H9 (cell line): Measurements from ENCODE around the gene OR5A1. TPM values are rescaled to one million over a fixed set of nuclear protein-coding genes. Genes with fewer than 3 reads are reported as not detected.

Experiments
- DNase-seq: peaks from one replicate; pipeline ENCODE4 v3.0.0-alpha.2; 2017
- H2AFZ ChIP-seq: one replicate; pipeline ENCODE4 v1.6.1; 2013; ENCODE audit warnings: mild to moderate bottlenecking, low read length, control low read depth, moderate library complexity
- H2AK5ac ChIP-seq: 2 replicates; pipeline ENCODE4 v1.6.1; 2013; ENCODE audit warnings: low read length, control low read depth, mixed read lengths; ENCODE audit not compliant: insufficient read length
- H2BK120ac ChIP-seq: one replicate; pipeline ENCODE4 v1.6.1; 2013; ENCODE audit warnings: low read depth, mild to moderate bottlenecking, low read length, control low read depth, inconsistent platforms; ENCODE audit not compliant: poor library complexity, severe bottlenecking
- H2BK12ac ChIP-seq: 2 replicates; pipeline ENCODE4 v1.6.1; 2013; ENCODE audit warnings: low read length, control low read depth, mixed read lengths, low read depth; ENCODE audit not compliant: insufficient read length
- H2BK15ac ChIP-seq: 2 replicates; pipeline ENCODE4 v1.6.1; 2013; ENCODE audit warnings: low read depth, low read length, control low read depth
- H2BK20ac ChIP-seq: one replicate; pipeline ENCODE4 v1.6.1; 2013; ENCODE audit warnings: low read depth, mild to moderate bottlenecking, low read length, control low read depth, inconsistent platforms; ENCODE audit not compliant: poor library complexity, severe bottlenecking
- H2BK5ac ChIP-seq: 2 replicates; pipeline ENCODE4 v1.6.1; 2013; ENCODE audit warnings: low read length, control low read depth, mixed read lengths; ENCODE audit not compliant: insufficient read length
- H3K14ac ChIP-seq: 2 replicates; pipeline ENCODE4 v1.6.1; 2013; ENCODE audit warnings: low read length, control low read depth; ENCODE audit not compliant: insufficient read depth
- H3K18ac ChIP-seq: 2 replicates; pipeline ENCODE4 v1.6.1; 2013; ENCODE audit warnings: low read depth, mild to moderate bottlenecking, mixed read lengths, low read length, control low read depth; ENCODE audit not compliant: insufficient read length
- H3K23ac ChIP-seq: 2 replicates; pipeline ENCODE4 v1.6.1; 2013; ENCODE audit warnings: low read length, control low read depth, mixed read lengths, low read depth; ENCODE audit not compliant: insufficient read length
- H3K23me2 ChIP-seq: 2 replicates; pipeline ENCODE4 v1.6.1; 2013; ENCODE audit warnings: low read depth, mild to moderate bottlenecking, mixed read lengths, low read length, control low read depth; ENCODE audit not compliant: insufficient read length, poor library complexity, severe bottlenecking
- H3K27ac ChIP-seq: 2 replicates; pipeline ENCODE4 v1.5.1; 2013; ENCODE audit warnings: low read length, control low read depth, mixed read lengths, low read depth; ENCODE audit not compliant: insufficient read length
- H3K27me3 ChIP-seq: 2 replicates; pipeline ENCODE4 v1.6.1; 2013; ENCODE audit warnings: low read length, control low read depth, inconsistent platforms; ENCODE audit not compliant: insufficient read depth
- H3K4ac ChIP-seq: 2 replicates; pipeline ENCODE4 v1.6.1; 2013; ENCODE audit warnings: low read depth, mild to moderate bottlenecking, control low read depth, inconsistent platforms, low read length, moderate library complexity
- H3K4me1 ChIP-seq: 2 replicates; pipeline ENCODE4 v1.6.1; 2013; ENCODE audit warnings: low read length, control low read depth, inconsistent platforms; ENCODE audit not compliant: insufficient read depth
- H3K4me2 ChIP-seq: 2 replicates; pipeline ENCODE4 v1.6.1; 2013; ENCODE audit warnings: low read length, control low read depth, mixed read lengths; ENCODE audit not compliant: insufficient read length, insufficient read depth
- H3K56ac ChIP-seq: 2 replicates; pipeline ENCODE4 v1.6.1; 2013; ENCODE audit warnings: low read depth, mild to moderate bottlenecking, mixed read lengths, low read length, control low read depth; ENCODE audit not compliant: insufficient read length
- H3K79me1 ChIP-seq: 2 replicates; pipeline ENCODE4 v1.6.1; 2013; ENCODE audit warnings: low read depth, mild to moderate bottlenecking, moderate library complexity, low read length, control low read depth, inconsistent platforms; ENCODE audit not compliant: insufficient read depth, poor library complexity, severe bottlenecking
- H3K79me2 ChIP-seq: 2 replicates; pipeline ENCODE4 v1.6.1; 2013; ENCODE audit warnings: low read length, control low read depth, inconsistent platforms; ENCODE audit not compliant: insufficient read depth
- H3K9ac ChIP-seq: 2 replicates; pipeline ENCODE4 v1.6.1; 2013; ENCODE audit warnings: low read length, control low read depth, mixed read lengths; ENCODE audit not compliant: insufficient read length; ENCODE audit errors: extremely low read depth
- H3K9me3 ChIP-seq: one replicate; pipeline ENCODE4 v1.6.1; 2013; ENCODE audit warnings: low read depth, low read length, inconsistent platforms; ENCODE audit not compliant: control insufficient read depth
- H3T11ph ChIP-seq: one replicate; pipeline ENCODE4 v1.6.1; 2013; ENCODE audit warnings: mild to moderate bottlenecking, low read length, control low read depth, inconsistent platforms
- H4K20me1 ChIP-seq: one replicate; pipeline ENCODE4 v1.6.1; 2013; ENCODE audit not compliant: control insufficient read depth, insufficient read length, insufficient read depth
- H4K5ac ChIP-seq: 2 replicates; pipeline ENCODE4 v1.6.1; 2013; ENCODE audit warnings: low read depth, mild to moderate bottlenecking, mixed read lengths, low read length, control low read depth; ENCODE audit not compliant: insufficient read length
- H4K8ac ChIP-seq: replicated peaks from 2 replicates; pipeline ENCODE4 v1.6.1; 2013; ENCODE audit warnings: low read length, control low read depth, mixed read lengths, low read depth; ENCODE audit not compliant: insufficient read length
- H4K91ac ChIP-seq: 2 replicates; pipeline ENCODE4 v1.6.1; 2013; ENCODE audit warnings: low read depth, mild to moderate bottlenecking, moderate library complexity, mixed read lengths, low read length, control low read depth; ENCODE audit not compliant: insufficient read length
- H3K27ac Mint-ChIP-seq, 3 experiments: 2 replicates in 2 of 3; 3 replicates in 1 of 3; pipeline ENCODE4 v1.8.0; 2020 to 2021; ENCODE audit warnings: mixed read lengths in 3 of 3, mild to moderate bottlenecking in 1 of 3, moderate library complexity in 1 of 3
- H3K27me3 Mint-ChIP-seq: 2 replicates; pipeline ENCODE4 v1.8.0; 2021; ENCODE audit warnings: low read depth, mild to moderate bottlenecking, moderate library complexity, mixed read lengths
- H3K36me3 Mint-ChIP-seq, 3 experiments: 2 replicates in 2 of 3; 3 replicates in 1 of 3; pipeline ENCODE4 v1.8.0; 2020 to 2021; ENCODE audit warnings: low read depth in 3 of 3, mixed read lengths in 3 of 3; ENCODE audit not compliant: insufficient read depth in 1 of 3
- H3K4me1 Mint-ChIP-seq, 2 experiments: 2 replicates each; pipeline ENCODE4 v1.8.0; 2020; ENCODE audit warnings: mixed read lengths in 2 of 2
- H3K4me3 Mint-ChIP-seq, 2 experiments: 2 replicates in 1 of 2; 3 replicates in 1 of 2; pipeline ENCODE4 v1.8.0; 2020 to 2021; ENCODE audit warnings: mild to moderate bottlenecking in 2 of 2, mixed read lengths in 2 of 2, moderate library complexity in 1 of 2
- H3K9me3 Mint-ChIP-seq, 2 experiments: 2 replicates in 1 of 2; 3 replicates in 1 of 2; pipeline ENCODE4 v1.8.0; 2020; ENCODE audit warnings: mild to moderate bottlenecking in 2 of 2, mixed read lengths in 2 of 2, moderate library complexity in 1 of 2
- whole genome bisulfite sequencing: extraction: QIAGEN DNeasy Blood & Tissue Kit; methylation state at CpG from one replicate; pipeline ENCODE4 v1.1.7; 2013; ENCODE audit warnings: missing lambda C conversion rate, low lambda C conversion rate, mixed read lengths; ENCODE audit not compliant: insufficient read length; ENCODE audit errors: extremely low coverage; 5-methylcytosine and 5-hydroxymethylcytosine counted together
- total RNA-seq: library from RNA; stranded (reverse); gene quantifications from 2 replicates; pipeline ENCODE4 v1.2.1, GENCODE V29; 2021
- TF ChIP-seq, protein P1 (sequence below): fragments of 200-600 bp; sonication (generic); conservative IDR thresholded peaks from 3 replicates; pipeline ENCODE4 v1.8.0; 2021; ENCODE audit warnings: antibody characterized with exemption, mild to moderate bottlenecking

The OR5A1 gene
- total RNA-seq, 1 experiment from 2014 or later = not detected

GRCh38 chr11:59448484-59448883 lies 12.2 kb downstream of the OR5A1 start:
- Histone ChIP-seq H2BK120ac (no peak overlapping the region), H3K56ac (no peak overlapping the region), H4K8ac (no peak overlapping the region), H3K14ac (no peak overlapping the region), H2AFZ (no peak overlapping the region), H3K23ac (no peak overlapping the region), H3K4me1 (no peaks in the 10 kb centered on the region), H3K18ac (no peak overlapping the region), H3K4ac (no peak overlapping the region), H2BK15ac (no peak overlapping the region), H3K9ac (no peak overlapping the region), H3K27me3 (no peaks in the 10 kb centered on the region; the same call in 1 of the 2 replicates), H2BK12ac (no peak overlapping the region), H3K27ac (no peak overlapping the region), H3K79me1 (no peaks in the 10 kb centered on the region), H3K23me2 (no peaks in the 10 kb centered on the region), H3K79me2 (no peaks in the 10 kb centered on the region), H3K9me3 (no peaks in the 10 kb centered on the region), H4K20me1 (no peaks in the 10 kb centered on the region), H3T11ph (no peak overlapping the region), H2BK20ac (no peak overlapping the region), H2AK5ac (no peak overlapping the region), H4K5ac (no peak overlapping the region), H2BK5ac (no peak overlapping the region), H4K91ac (no peak overlapping the region), H3K4me2 (no peak overlapping the region)
- Mint-ChIP-seq H3K36me3 (0 out of 7 replicates have a peak, but pooled peaks cover 0 to 3% (median 0%) of the 10 kb centered on the region in 3 experiments), H3K9me3 (peaks cover 18 to 21% of the 10 kb centered on the region in 2 experiments; a peak in 4 of 5 replicates), H3K27ac (no peak overlapping the region), H3K4me1 (peaks cover 3% of the 10 kb centered on the region in 2 experiments; a peak in 3 of 4 replicates), H3K4me3 (no peak overlapping the region), H3K27me3 (no peaks in the 10 kb centered on the region)
- no peak for DNase-seq
- WGBS = no CpG with 5 or more reads among the region's 2 CpGs
- TF ChIP-seq, protein P1, sequence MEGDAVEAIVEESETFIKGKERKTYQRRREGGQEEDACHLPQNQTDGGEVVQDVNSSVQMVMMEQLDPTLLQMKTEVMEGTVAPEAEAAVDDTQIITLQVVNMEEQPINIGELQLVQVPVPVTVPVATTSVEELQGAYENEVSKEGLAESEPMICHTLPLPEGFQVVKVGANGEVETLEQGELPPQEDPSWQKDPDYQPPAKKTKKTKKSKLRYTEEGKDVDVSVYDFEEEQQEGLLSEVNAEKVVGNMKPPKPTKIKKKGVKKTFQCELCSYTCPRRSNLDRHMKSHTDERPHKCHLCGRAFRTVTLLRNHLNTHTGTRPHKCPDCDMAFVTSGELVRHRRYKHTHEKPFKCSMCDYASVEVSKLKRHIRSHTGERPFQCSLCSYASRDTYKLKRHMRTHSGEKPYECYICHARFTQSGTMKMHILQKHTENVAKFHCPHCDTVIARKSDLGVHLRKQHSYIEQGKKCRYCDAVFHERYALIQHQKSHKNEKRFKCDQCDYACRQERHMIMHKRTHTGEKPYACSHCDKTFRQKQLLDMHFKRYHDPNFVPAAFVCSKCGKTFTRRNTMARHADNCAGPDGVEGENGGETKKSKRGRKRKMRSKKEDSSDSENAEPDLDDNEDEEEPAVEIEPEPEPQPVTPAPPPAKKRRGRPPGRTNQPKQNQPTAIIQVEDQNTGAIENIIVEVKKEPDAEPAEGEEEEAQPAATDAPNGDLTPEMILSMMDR = no peak
